ENCODE data around the gene KCNB1.
A peak's percentile ranks its signal among the peaks of the same experiment; 100 is the strongest.

The KCNB1 gene

GRCh38 chr20:49496553-49497397, 14.3 kb upstream of the KCNB1 start:
- no peak for DNase-seq

- DNase-seq = no peak
Observed at GRCh38 chr20:49496043-49496442, 13.6 kb upstream of the KCNB1 start.

GRCh38 chr20:49490689-49491088, 8.2 kb upstream of the KCNB1 start:
- DNase-seq = no peak

GRCh38 chr20:49489688-49490087, 7.2 kb upstream of the KCNB1 start:
- DNase-seq = no peak

GRCh38 chr20:49486064-49486463, 3.6 kb upstream of the KCNB1 start:
- DNase-seq = no peak

- no peak for DNase-seq
Observed at GRCh38 chr20:49485563-49485962, 3.1 kb upstream of the KCNB1 start.

GRCh38 chr20:49484180-49485140, 2.0 kb upstream of the KCNB1 start:
- DNase-seq = peak; percentile 86

- DNase-seq = no peak
Observed at GRCh38 chr20:49483696-49484123, 1.2 kb upstream of the KCNB1 start.

GRCh38 chr20:49483018-49483695, 689 bp upstream of the KCNB1 start:
- DNase-seq = no peak

- DNase-seq = no peak
Observed at GRCh38 chr20:49482173-49482572, 295 bp downstream of the KCNB1 start.

GRCh38 chr20:49481116-49481515, 1.4 kb downstream of the KCNB1 start:
- DNase-seq = no peak

- no peak for DNase-seq
Observed at GRCh38 chr20:49480236-49480635, 2.2 kb downstream of the KCNB1 start.

GRCh38 chr20:49479785-49480184, 2.7 kb downstream of the KCNB1 start:
- no peak for DNase-seq

GRCh38 chr20:49478754-49479689, 3.4 kb downstream of the KCNB1 start:
- DNase-seq = no peak

- DNase-seq = no peak
Observed at GRCh38 chr20:49478266-49478665, 4.2 kb downstream of the KCNB1 start.

- no peak for DNase-seq
Observed at GRCh38 chr20:49477200-49477599, 5.3 kb downstream of the KCNB1 start.

- DNase-seq = no peak
Observed at GRCh38 chr20:49476016-49476355, 6.5 kb downstream of the KCNB1 start.

- DNase-seq = no peak
Observed at GRCh38 chr20:49475292-49476015, 7.0 kb downstream of the KCNB1 start.

GRCh38 chr20:49471397-49471796, 11.1 kb downstream of the KCNB1 start:
- DNase-seq = no peak

- DNase-seq = no peak
Observed at GRCh38 chr20:49470922-49471321, 11.5 kb downstream of the KCNB1 start.

- DNase-seq = no peak
Observed at GRCh38 chr20:49469060-49469459, 13.4 kb downstream of the KCNB1 start.
